Left cardiac atrium (tissue), 4 donors: ENCODE measurements around the gene ERC2. TPM values are rescaled to one million over a fixed set of nuclear protein-coding genes. Genes with fewer than 3 reads are reported as not detected.

Experiments used
- ATAC-seq, 2 donors: fragments of 200-7000 bp; cut with Tn5 transposase; one replicate each; pipeline ENCODE4 v1.9.1; 2020; ENCODE audit warnings: mild to moderate bottlenecking in 2 of 2, moderate library complexity in 2 of 2
- DNase-seq: peaks from one replicate; pipeline ENCODE4 v3.0.0-alpha.2; 2020
- intact Hi-C, 2 donors: fragments of 100-400 bp; cut with DNase I; formaldehyde crosslinking; loops; one replicate each; pipeline versions ENCODE4 v1.14.1 to v1.15.1; 2022 to 2023
- total RNA-seq, 2 donors: library from RNA; stranded (reverse); fragmentation: NEBNext Ultra II Directional; extraction: Animal tissue kit (Norgen Biotek cat#: 25700); gene quantifications; one replicate each; pipeline ENCODE4 v1.2.1, GENCODE V29; 2021
- donor health status: DM: no; HTN: yes; CAD: no.
- donor health status: DM: no; HTN: yes; CAD: no; lungs with severe emphysema.
- donor health status: DM: yes; HTN: yes; CAD: no.
- donor health status: Dilated cardiomyopathy.

The ERC2 gene
- total RNA-seq, 2 donors from 2014 or later = 2.6 to 3.6 TPM

GRCh38 chr3:55726501-55726775, 741.8 kb downstream of the ERC2 start:
- intact Hi-C loops = loop anchor here in 1 of 2 donors (10.0 kb wide), 1 partner anchor 242 kb away; the partner anchor contains the start of gene WNT5A
- DNase-seq = no peak
- no peak for ATAC-seq

GRCh38 chr3:55725681-55726500, 742.4 kb downstream of the ERC2 start:
- intact Hi-C loops = loop anchor here in 1 of 2 donors (10.0 kb wide), 1 partner anchor 241 kb away; the partner anchor contains the start of gene WNT5A
- ATAC-seq (no peak), DNase-seq (no peak)

- intact Hi-C loops = loop anchor here in 1 of 2 donors (10.0 kb wide), 1 partner anchor 240 kb away; the partner anchor contains the start of gene WNT5A
- DNase-seq = no peak
- ATAC-seq = no peak
Observed at GRCh38 chr3:55724821-55725220, 743.4 kb downstream of the ERC2 start.

GRCh38 chr3:55724407-55724784, 743.9 kb downstream of the ERC2 start:
- DNase-seq (no peak), ATAC-seq (no peak)
- intact Hi-C loops = loop anchor here in 1 of 2 donors (10.0 kb wide), 1 partner anchor 240 kb away; the partner anchor contains the start of gene WNT5A

- intact Hi-C loops = loop anchor here in 1 of 2 donors (10.0 kb wide), 1 partner anchor 239 kb away; the partner anchor contains the start of gene WNT5A
Observed at GRCh38 chr3:55723653-55724406, 744.4 kb downstream of the ERC2 start.

GRCh38 chr3:55721716-55722484, 746.4 kb downstream of the ERC2 start:
- ATAC-seq = peak; percentile 31 to 55

More at GRCh38 chr3:55723653-55724406, 744.4 kb downstream of the ERC2 start:
- ATAC-seq (no peak), DNase-seq (no peak)

GRCh38 chr3:55720614-55721013, 747.7 kb downstream of the ERC2 start:
- no peak for ATAC-seq
- intact Hi-C loops = loop anchor here in 1 of 2 donors (10.0 kb wide), 1 partner anchor 236 kb away; the partner anchor contains the start of gene WNT5A

More at GRCh38 chr3:55721716-55722484, 746.4 kb downstream of the ERC2 start:
- DNase-seq = peak; percentile 27
- intact Hi-C loops = loop anchor here in 1 of 2 donors (10.0 kb wide), 1 partner anchor 237 kb away; the partner anchor contains the start of gene WNT5A

GRCh38 chr3:55719508-55719907, 748.8 kb downstream of the ERC2 start:
- ATAC-seq = no peak
- no peak for DNase-seq
- intact Hi-C loops = no loop called here

More at GRCh38 chr3:55720614-55721013, 747.7 kb downstream of the ERC2 start:
- no peak for DNase-seq

- ATAC-seq = no peak
- intact Hi-C loops = no loop called here
- DNase-seq = no peak
Observed at GRCh38 chr3:55719006-55719405, 749.3 kb downstream of the ERC2 start.

GRCh38 chr3:55718521-55718921, 749.7 kb downstream of the ERC2 start:
- intact Hi-C loops = no loop called here
- ATAC-seq (no peak), DNase-seq (no peak)

- no peak for ATAC-seq
- intact Hi-C loops = no loop called here
- no peak for DNase-seq
Observed at GRCh38 chr3:55718074-55718473, 750.2 kb downstream of the ERC2 start.

- ATAC-seq (no peak), DNase-seq (no peak)
- intact Hi-C loops = no loop called here
Observed at GRCh38 chr3:55717481-55717880, 750.8 kb downstream of the ERC2 start.

GRCh38 chr3:55716611-55717225, 751.5 kb downstream of the ERC2 start:
- no peak for ATAC-seq
- intact Hi-C loops = no loop called here
- DNase-seq = no peak

- DNase-seq (no peak), ATAC-seq (peak; percentile 38)
- intact Hi-C loops = no loop called here
Observed at GRCh38 chr3:55716044-55716443, 752.2 kb downstream of the ERC2 start.

- intact Hi-C loops = no loop called here
- DNase-seq (no peak), ATAC-seq (no peak)
Observed at GRCh38 chr3:55714057-55714456, 754.2 kb downstream of the ERC2 start.

GRCh38 chr3:55711646-55712045, 756.6 kb downstream of the ERC2 start:
- no peak for ATAC-seq
- intact Hi-C loops = no loop called here
- DNase-seq = no peak

GRCh38 chr3:55709411-55710012, 758.8 kb downstream of the ERC2 start:
- DNase-seq = no peak
- intact Hi-C loops = loop anchor here in 1 of 2 donors (10.0 kb wide), 1 partner anchor 135 kb away; no protein-coding TSS in a partner anchor
- ATAC-seq = peak; percentile 34 to 59

GRCh38 chr3:55708921-55709320, 759.3 kb downstream of the ERC2 start:
- ATAC-seq = no peak
- intact Hi-C loops = loop anchor here in 1 of 2 donors (10.0 kb wide), 1 partner anchor 134 kb away; no protein-coding TSS in a partner anchor
- no peak for DNase-seq
